Fibroblast of lung (primary cell): Measurements from ENCODE around the gene MRPL53. TPM values are rescaled to one million over a fixed set of nuclear protein-coding genes. Genes with fewer than 3 reads are reported as not detected.
A peak's percentile ranks its signal among the peaks of the same experiment; 100 is the strongest.
"Not testable (repeated sequence)": the region's sequence is repeated elsewhere in the genome, so short reads cannot be mapped to it uniquely, and the experiment has no call there.

Experiments
- DNase-seq, 2 donors: peaks; one replicate each; pipeline versions ENCODE4 v3.0.0 to v3.0.0-alpha.2; 2010; ENCODE audit warnings: low read depth in 2 of 2
- H2AFZ ChIP-seq: 2 replicates; pipeline ENCODE4 v1.5.1; 2012; ENCODE audit warnings: low read length, control low read depth, inconsistent platforms
- H3K27ac ChIP-seq: 2 replicates; pipeline ENCODE4 v1.5.1; 2011; ENCODE audit warnings: low read length, control low read depth; ENCODE audit not compliant: insufficient read depth
- H3K27me3 ChIP-seq: 2 replicates; pipeline ENCODE4 v1.5.1; 2011; ENCODE audit warnings: mild to moderate bottlenecking, low read length; ENCODE audit not compliant: control insufficient read depth, insufficient read depth
- H3K36me3 ChIP-seq: 2 replicates; pipeline ENCODE4 v1.5.1; 2011; ENCODE audit warnings: low read length; ENCODE audit not compliant: control insufficient read depth, insufficient read depth
- H3K4me1 ChIP-seq: 2 replicates; pipeline ENCODE4 v1.5.1; 2011; ENCODE audit warnings: low read length; ENCODE audit not compliant: control insufficient read depth, insufficient read depth; ENCODE audit errors: extremely low read depth
- H3K4me2 ChIP-seq: 2 replicates; pipeline ENCODE4 v1.5.1; 2011; ENCODE audit warnings: low read length, control low read depth; ENCODE audit not compliant: insufficient read depth; ENCODE audit errors: extremely low read depth
- H3K4me3 ChIP-seq, 4 experiments: fragments of 200-600 bp in 1 of 4; sonication (generic) in 1 of 4; replicated peaks in 1 of 4; 2 replicates each; pipeline ENCODE4 v1.5.1; 2011 to 2016; ENCODE audit warnings: low read length in 4 of 4, low read depth in 3 of 4, mild to moderate bottlenecking in 3 of 4, control low read depth in 2 of 4, inconsistent platforms in 1 of 4, mixed read lengths in 1 of 4; ENCODE audit not compliant: insufficient read depth in 1 of 4; ENCODE audit errors: control extremely low read depth in 1 of 4
- H3K79me2 ChIP-seq: 2 replicates; pipeline ENCODE4 v1.5.1; 2012; ENCODE audit warnings: mild to moderate bottlenecking, low read length, inconsistent platforms; ENCODE audit not compliant: control insufficient read depth, insufficient read depth
- H3K9ac ChIP-seq: 2 replicates; pipeline ENCODE4 v1.5.1; 2011; ENCODE audit warnings: mild to moderate bottlenecking, low read length, control low read depth; ENCODE audit not compliant: insufficient read depth
- H3K9me3 ChIP-seq: 2 replicates; pipeline ENCODE4 v1.5.1; 2012; ENCODE audit warnings: low read depth, low read length; ENCODE audit not compliant: control insufficient read depth, insufficient read depth
- H4K20me1 ChIP-seq: 2 replicates; pipeline ENCODE4 v1.5.1; 2011; ENCODE audit warnings: low read length; ENCODE audit not compliant: control insufficient read depth, insufficient read depth; ENCODE audit errors: extremely low read depth
- EZH2 ChIP-seq: IDR thresholded peaks from 2 replicates; pipeline ENCODE4 v1.5.1; 2012; ENCODE audit warnings: low read length, control low read depth, mild to moderate bottlenecking; ENCODE audit errors: missing control alignments
- polyA plus RNA-seq, 2 donors: library from polyadenylated mRNA; depleted of rRNA in 1 of 2; stranded (reverse) in 1 of 2; unstranded in 1 of 2; fragments of >200 nt; gene quantifications; 2 replicates each; pipeline ENCODE4 v1.2.1, GENCODE V29; 2011 to 2012; ENCODE audit warnings: missing spikeins in 1 of 2
- total RNA-seq: library from RNA; depleted of rRNA; stranded (reverse); fragments of >200 nt; gene quantifications from 2 replicates; pipeline ENCODE4 v1.2.1, GENCODE V29; 2014
- TF ChIP-seq, protein P1 (sequence below), 2 donors: IDR thresholded peaks in 1 of 2; conservative IDR thresholded peaks in 1 of 2; 1 replicate in 1 of 2; 2 replicates in 1 of 2; pipeline ENCODE4 v1.5.1; 2011 to 2012; ENCODE audit warnings: low read length in 2 of 2, control low read depth in 1 of 2, inconsistent platforms in 1 of 2, low read depth in 1 of 2, mild to moderate bottlenecking in 1 of 2

Gene MRPL53
- total and polyA plus RNA-seq, 2 donors (not counting 1 experiment from before 2014, with no cell fraction given): 30.1 to 45.4 TPM

GRCh38 chr2:74461187-74462053 lies 11.1 kb downstream of the MRPL53 start:
- no peak for TF ChIP-seq EZH2
- TF ChIP-seq, protein P1, sequence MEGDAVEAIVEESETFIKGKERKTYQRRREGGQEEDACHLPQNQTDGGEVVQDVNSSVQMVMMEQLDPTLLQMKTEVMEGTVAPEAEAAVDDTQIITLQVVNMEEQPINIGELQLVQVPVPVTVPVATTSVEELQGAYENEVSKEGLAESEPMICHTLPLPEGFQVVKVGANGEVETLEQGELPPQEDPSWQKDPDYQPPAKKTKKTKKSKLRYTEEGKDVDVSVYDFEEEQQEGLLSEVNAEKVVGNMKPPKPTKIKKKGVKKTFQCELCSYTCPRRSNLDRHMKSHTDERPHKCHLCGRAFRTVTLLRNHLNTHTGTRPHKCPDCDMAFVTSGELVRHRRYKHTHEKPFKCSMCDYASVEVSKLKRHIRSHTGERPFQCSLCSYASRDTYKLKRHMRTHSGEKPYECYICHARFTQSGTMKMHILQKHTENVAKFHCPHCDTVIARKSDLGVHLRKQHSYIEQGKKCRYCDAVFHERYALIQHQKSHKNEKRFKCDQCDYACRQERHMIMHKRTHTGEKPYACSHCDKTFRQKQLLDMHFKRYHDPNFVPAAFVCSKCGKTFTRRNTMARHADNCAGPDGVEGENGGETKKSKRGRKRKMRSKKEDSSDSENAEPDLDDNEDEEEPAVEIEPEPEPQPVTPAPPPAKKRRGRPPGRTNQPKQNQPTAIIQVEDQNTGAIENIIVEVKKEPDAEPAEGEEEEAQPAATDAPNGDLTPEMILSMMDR (conservative IDR thresholded peaks at IDR 0.05 in 1 of 2, IDR thresholded peaks at IDR 0.05 in 1 of 2; ENCODE audit: low read depth in 1 of 2, low read length in 2 of 2): peak in 1 of 2 donors; percentile 6
- Histone ChIP-seq H3K9ac (no peak overlapping the region), H3K36me3 (peaks cover 15% of the 10 kb centered on the region), H3K4me2 (no peak overlapping the region), H3K4me3 (no peak overlapping the region), H3K4me1 (peaks cover 9% of the 10 kb centered on the region), H3K27ac (no peak overlapping the region), H4K20me1 (no peaks in the 10 kb centered on the region), H2AFZ (no peak overlapping the region), H3K9me3 (no peaks in the 10 kb centered on the region), H3K79me2 (peaks cover 13% of the 10 kb centered on the region), H3K27me3 (no peaks in the 10 kb centered on the region)
- DNase-seq: no peak

DNA sequence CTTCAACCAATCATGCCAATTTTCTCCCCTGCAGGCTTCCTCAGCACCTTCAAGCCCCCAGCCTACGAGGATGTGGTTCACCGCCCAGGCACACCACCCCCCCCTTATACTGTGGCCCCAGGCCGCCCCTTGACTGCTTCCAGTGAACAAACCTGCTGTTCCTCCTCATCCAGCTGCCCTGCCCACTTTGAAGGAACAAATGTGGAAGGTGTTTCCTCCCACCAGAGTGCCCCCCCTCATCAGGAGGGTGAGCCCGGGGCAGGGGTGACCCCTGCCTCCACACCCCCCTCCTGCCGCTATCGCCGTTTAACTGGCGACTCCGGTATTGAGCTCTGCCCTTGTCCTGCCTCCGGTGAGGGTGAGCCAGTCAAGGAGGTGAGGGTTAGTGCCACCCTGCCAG lies 12.3 kb downstream of the MRPL53 start:
- not testable (repeated sequence) for H2AFZ ChIP-seq, H3K9ac ChIP-seq, DNase-seq, H3K27ac ChIP-seq, H4K20me1 ChIP-seq, H3K4me2 ChIP-seq, H3K4me3 ChIP-seq, H3K27me3 ChIP-seq, H3K9me3 ChIP-seq
- Histone ChIP-seq H3K4me1 (peaks cover 19% of the 10 kb centered on the region), H3K79me2 (peaks cover 15% of the 10 kb centered on the region), H3K36me3 (peaks cover 15% of the 10 kb centered on the region)

DNA sequence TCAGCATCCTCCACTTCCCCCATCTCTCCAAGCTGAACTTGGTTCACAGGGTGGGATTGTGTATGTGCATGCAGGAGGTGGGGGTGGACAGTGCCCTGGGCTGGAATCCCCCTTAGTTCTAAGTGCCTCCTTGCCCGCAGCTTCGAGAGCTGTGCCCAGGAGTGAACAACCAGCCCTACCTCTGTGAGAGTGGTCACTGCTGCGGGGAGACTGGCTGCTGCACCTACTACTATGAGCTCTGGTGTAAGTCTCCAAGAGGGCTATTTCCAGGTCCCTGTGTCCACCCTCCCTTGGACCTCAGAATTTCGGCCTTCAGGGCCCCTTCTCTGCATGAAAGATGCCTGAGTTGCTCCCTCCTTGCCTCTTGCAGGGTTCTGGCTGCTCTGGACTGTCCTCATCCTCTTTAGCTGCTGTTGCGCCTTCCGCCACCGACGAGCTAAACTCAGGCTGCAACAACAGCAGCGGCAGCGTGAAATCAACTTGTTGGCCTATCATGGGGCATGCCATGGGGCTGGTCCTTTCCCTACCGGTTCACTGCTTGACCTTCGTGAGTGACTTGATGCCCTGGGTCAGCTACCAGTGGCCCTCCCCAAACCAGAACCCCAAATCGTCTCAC lies 12.9 kb downstream of the MRPL53 start:
- H3K9ac ChIP-seq, H3K9me3 ChIP-seq, H3K27ac ChIP-seq, H2AFZ ChIP-seq, H3K27me3 ChIP-seq, H4K20me1 ChIP-seq, DNase-seq: not testable (repeated sequence)
- peak overlapping the region; percentile 49 for H3K4me2 ChIP-seq
- peak overlapping the region in 2 of 4 experiments; percentile 81 to 88 for H3K4me3 ChIP-seq
- H3K36me3 ChIP-seq: peaks cover 15% of the 10 kb centered on the region
- H3K4me1 ChIP-seq: peaks cover 19% of the 10 kb centered on the region
- H3K79me2 ChIP-seq: peaks cover 11% of the 10 kb centered on the region

- Histone ChIP-seq H3K79me2 (peaks cover 6% of the 10 kb centered on the region), H3K9ac (peak overlapping the region; percentile 62), H3K27me3 (no peaks in the 10 kb centered on the region), H3K4me1 (peaks cover 19% of the 10 kb centered on the region), H3K4me3 (peak overlapping the region; percentile 81 to 95 (median 90)), H3K36me3 (peaks cover 15% of the 10 kb centered on the region), H4K20me1 (no peaks in the 10 kb centered on the region), H3K27ac (peak overlapping the region; percentile 73), H3K4me2 (peak overlapping the region; percentile 96), H2AFZ (peak overlapping the region; percentile 43), H3K9me3 (no peaks in the 10 kb centered on the region)
- DNase-seq: peak; percentile 18 to 25
- TF ChIP-seq, protein P1 (conservative IDR thresholded peaks at IDR 0.05 in 1 of 2, IDR thresholded peaks at IDR 0.05 in 1 of 2; ENCODE audit: low read depth in 1 of 2, low read length in 2 of 2): no peak
- TF ChIP-seq EZH2: no peak
Measured at GRCh38 chr2:74458938-74459363, 13.5 kb downstream of the MRPL53 start.
